GM10248 (cell line): Measurements from ENCODE around the gene ANGPT4.

ENCODE experiments used
- CTCF ChIA-PET: fragments of 300-600 bp; sonication (Branson Sonifier 250); formaldehyde crosslinking; extraction: SDS; loops from one replicate; lab custom pipeline; 2021; ENCODE audit warnings: antibody characterized with exemption; lab: Yijun Ruan, JAX
- POLR2A ChIA-PET: fragments of 350-650 bp; sonication (Branson Sonifier 250); formaldehyde crosslinking; extraction: SDS; loops from one replicate; lab custom pipeline; 2020; ENCODE audit warnings: antibody characterized with exemption; lab: Yijun Ruan, JAX
- DNase-seq: peaks from one replicate; pipeline ENCODE4 v3.0.0; 2012; ENCODE audit errors: extremely low spot score
- CTCF ChIP-seq: IDR thresholded peaks from 2 replicates; pipeline ENCODE4 v1.5.1; 2012; ENCODE audit warnings: mild to moderate bottlenecking, low read depth; ENCODE audit errors: extremely low read depth, missing control alignments, control extremely low read depth

Gene ANGPT4

GRCh38 chr20:881783-882144 is 34.4 kb downstream of the ANGPT4 start:
- TF ChIP-seq CTCF = no peak
- ChIA-PET CTCF (no interaction called here), POLR2A (no interaction called here)
- no peak for DNase-seq

- DNase-seq = no peak
- TF ChIP-seq CTCF = no peak
- ChIA-PET CTCF (no interaction called here), POLR2A (no interaction called here)
These were observed 34.9 kb downstream of the ANGPT4 start for GRCh38 chr20:881051-881782.

GRCh38 chr20:879626-880025 is 36.5 kb downstream of the ANGPT4 start:
- ChIA-PET CTCF (interaction anchor here (1.4 to 2.0 kb wide), 2 partner anchors 12 to 229 kb away, joined by 3 to 4 read pairs; no protein-coding TSS in a partner anchor), POLR2A (no interaction called here)
- DNase-seq = no peak
- no peak for TF ChIP-seq CTCF

GRCh38 chr20:878511-879307 is 37.4 kb downstream of the ANGPT4 start:
- CTCF ChIA-PET = interaction anchor here (1.4 to 2.0 kb wide), 3 partner anchors 13 to 230 kb away, joined by 3 to 4 read pairs (median 3); no protein-coding TSS in a partner anchor
- POLR2A ChIA-PET = no interaction called here
- TF ChIP-seq CTCF = no peak
- peak; percentile 39 for DNase-seq

DNA sequence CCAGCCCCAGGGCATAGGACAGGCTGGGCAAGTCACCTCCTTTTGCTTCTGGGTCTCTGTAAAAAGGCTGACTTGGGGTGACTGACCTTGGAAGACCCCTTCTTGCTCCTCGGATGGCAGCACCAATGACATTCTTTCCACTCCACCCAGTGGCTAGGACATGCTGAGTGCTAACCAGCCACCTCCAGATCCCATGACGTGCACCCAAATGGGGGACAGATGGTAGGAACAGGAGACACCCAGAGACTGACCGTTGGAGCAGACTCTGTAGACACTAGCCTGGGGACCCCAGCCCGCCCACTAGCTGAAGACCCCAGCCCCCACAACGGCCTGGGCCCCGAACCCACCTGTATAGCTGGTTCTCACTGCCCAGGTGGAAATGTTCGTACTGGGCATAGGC is 38.3 kb downstream of the ANGPT4 start:
- ChIA-PET POLR2A (no interaction called here), CTCF (interaction anchor here (1.4 kb wide), 1 partner anchor 79 kb away, joined by 3 read pairs; no protein-coding TSS in a partner anchor)
- TF ChIP-seq CTCF = no peak
- DNase-seq = no peak

GRCh38 chr20:875115-875514 is 41.0 kb downstream of the ANGPT4 start:
- no peak for TF ChIP-seq CTCF
- ChIA-PET POLR2A (no interaction called here), CTCF (no interaction called here)
- no peak for DNase-seq
